Right renal pelvis (tissue), 4 donors: Measurements from ENCODE around the gene DIDO1. TPM values are rescaled to one million over a fixed set of nuclear protein-coding genes. Genes with fewer than 3 reads are reported as not detected.

ENCODE experiments used
- DNase-seq, 4 donors: peaks; one replicate each; pipeline ENCODE4 v3.0.0-alpha.2; 2013; ENCODE audit warnings: low read depth in 4 of 4, low spot score in 3 of 4, missing footprints in 1 of 4
- polyA plus RNA-seq, 4 donors: library from polyadenylated mRNA; unstranded; fragments of 120-200 nt; gene quantifications; one replicate each; pipeline ENCODE4 v1.2.1, GENCODE V29; 2013; ENCODE audit not compliant: insufficient read length in 4 of 4

DIDO1 gene
- polyA plus RNA-seq, 4 donors = 52.3 to 61.3 (median 59.1) TPM

DNA sequence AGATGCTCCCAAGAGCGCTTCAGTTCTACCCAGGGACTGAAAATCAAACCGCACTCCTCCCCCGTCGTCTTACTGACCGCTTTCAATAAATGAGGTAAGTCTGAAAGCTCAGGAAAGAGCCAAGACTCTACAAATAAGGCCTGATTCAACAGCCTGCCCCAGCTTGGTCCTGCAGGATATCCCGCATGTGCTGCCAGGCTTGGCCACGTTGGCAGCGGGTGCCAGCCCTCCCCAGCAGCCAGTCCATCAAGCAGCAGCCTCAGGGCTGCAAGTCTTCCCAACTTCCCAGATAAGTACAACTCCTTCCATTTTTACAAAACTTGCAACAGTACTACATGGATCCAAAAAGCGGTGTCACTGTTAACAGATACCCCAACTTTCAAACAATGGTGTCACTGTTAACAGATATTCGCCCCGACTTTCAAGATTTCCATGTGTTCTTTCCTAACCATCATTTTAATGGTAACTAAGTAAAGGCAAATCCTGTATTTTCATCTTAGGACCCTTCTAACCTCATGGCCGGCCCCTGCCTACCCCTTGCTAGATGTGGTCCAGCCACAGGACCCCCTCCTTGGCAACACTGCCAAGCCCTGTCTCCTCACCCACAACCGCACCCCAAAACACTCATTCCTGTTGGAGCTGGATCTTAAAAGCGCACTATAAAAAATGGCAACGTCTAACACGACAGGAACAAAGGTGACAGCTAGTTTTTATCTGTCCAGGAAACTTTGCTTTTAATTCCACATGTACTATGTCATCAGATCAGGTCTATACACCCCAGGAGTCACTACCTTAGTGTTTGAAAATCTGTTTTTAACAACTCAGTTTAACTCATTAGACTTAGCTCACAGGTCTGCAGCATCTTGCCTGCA, 28.0 kb downstream of the DIDO1 start:
- no peak for DNase-seq

DNA sequence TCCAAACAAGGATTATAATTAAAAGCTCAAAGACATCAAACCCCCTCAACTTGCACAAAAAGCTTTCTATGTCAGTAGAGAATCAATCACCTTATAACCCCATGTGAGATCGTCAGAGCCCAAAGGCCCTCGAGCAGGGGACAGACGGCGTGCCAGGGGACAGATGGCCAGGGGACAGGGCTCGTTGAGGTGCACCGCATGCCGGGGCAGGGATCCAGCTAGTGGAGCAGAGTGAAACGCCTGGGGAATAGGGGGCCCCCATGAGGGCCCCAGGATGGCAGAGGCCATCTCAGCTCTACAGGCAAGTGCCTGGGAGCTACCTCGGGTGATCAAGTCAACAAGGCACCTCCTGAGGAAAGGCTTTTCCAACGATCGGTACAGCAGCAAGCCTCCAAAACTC, 28.6 kb downstream of the DIDO1 start:
- DNase-seq = no peak

DNA sequence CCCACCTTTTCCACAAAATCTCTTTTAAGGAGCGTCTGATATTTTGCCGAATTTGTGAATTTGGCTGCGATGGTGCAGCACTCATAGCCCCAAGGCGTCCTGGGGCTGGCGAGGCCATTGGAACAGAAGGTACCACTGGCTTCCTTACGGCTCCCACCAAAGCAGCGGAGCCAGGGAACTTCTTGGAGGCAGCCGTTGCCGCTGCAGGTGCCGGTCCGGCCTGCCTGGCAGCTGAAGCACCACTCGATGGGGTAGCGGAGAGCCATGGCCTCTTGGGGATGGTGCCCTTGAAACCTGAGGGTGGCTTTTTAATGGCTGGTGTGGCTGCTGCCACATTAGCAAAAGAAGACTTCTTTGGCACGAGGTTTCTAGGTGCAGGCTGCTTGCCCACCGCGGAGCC, 29.8 kb downstream of the DIDO1 start:
- no peak for DNase-seq

DNA sequence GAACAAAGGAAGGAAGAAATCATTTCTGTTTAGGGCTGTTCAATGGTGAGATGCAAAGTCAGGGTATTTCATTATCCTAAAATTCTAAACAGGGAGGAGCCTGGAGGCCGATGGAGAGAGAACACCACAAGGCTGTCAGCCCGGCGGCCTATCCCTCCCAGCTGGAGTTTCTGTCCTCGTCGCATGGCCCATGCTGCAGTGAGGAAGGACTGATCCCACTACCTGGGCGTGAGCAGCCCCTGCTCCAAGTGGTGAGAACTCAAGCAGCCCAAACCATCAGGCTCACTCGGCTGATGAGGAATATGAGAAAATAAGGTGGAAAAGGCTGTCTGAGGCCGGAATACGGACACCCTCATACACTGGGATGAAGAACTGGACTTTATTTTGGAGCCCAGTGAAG, 30.8 kb downstream of the DIDO1 start:
- DNase-seq = no peak

DNA sequence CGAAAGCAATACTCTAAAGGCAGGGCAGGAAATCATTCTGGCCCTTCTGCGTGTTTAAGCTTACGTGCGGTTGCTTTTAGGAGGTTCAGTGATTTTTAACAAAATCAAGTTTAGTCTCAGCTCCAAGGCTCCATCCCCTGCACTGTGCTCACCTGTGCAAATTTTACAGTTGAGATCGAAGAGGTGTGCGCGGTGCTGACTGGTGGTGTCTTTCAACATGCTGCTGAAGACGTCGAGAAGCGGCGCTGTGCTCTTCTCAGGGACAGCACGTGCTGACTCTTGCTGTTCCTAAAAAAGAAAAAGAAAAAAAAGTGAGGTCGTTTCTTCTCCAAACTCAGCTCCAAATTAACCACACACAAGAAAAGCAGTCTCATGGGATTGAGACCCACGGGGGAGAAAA, 32.0 kb downstream of the DIDO1 start:
- no peak for DNase-seq

DNA sequence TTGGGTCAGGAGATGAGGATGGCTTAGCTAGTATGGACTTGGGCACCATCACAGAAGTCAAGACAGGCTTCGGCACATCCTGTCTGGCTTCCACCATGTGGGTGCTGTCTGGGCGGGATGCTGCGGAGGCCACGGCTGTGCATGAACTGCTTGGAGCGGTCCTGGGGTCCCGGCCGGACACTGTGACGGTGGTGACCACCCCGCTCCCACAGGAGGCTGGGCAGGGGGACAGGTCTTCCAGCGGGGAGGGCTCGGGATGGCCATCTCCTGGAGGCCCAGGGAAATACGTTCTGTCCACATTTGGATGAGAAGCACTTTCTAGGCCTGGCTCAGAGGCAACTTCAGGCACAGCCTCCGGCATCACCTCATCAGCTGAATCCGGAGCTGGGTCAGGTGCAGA, 32.6 kb downstream of the DIDO1 start:
- DNase-seq = no peak

DNA sequence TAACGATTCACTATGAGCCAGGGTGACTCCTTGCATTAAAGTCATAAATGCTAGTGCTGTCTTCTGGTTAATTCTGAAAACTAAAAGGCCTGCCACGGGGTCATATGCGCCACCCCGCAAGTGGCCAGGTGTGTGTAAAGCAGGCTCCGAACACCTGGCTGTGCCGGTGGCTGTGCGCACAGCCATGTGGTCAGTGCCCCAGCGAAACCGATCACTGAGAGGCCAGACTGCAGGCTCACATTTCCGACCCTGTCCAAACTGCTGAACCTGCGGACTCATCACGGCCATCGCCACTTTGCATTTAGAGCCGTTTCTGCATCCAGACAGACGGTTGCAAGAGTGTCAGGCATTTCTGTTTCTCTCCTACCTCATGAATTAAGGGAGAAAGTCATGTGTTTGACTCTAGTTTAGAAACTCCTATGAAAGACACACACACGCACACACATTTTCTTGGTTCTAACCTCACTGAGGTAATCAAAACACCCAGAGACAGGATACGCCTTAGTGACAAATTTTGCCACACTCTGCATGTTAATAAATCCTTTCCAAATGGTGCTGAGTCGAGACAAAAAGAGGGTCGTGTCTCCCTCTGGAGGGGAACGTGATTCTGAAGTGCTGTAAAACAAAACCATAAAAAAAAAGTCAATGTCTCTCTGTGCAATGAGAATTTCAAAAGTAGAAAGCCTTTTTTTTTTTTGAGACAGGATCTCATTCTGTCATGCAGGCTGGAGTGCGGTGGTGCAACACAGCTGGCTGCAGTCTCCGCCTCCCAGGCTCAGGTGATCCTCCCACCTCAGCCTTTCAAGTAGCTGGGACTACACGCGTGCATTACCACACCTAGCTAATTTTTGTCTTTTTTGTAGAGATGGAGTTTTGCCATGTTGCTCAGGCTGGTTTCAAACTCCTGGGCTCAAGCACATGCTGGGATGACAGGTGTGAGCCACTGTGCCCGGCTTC, 33.7 kb downstream of the DIDO1 start:
- no peak for DNase-seq

DNA sequence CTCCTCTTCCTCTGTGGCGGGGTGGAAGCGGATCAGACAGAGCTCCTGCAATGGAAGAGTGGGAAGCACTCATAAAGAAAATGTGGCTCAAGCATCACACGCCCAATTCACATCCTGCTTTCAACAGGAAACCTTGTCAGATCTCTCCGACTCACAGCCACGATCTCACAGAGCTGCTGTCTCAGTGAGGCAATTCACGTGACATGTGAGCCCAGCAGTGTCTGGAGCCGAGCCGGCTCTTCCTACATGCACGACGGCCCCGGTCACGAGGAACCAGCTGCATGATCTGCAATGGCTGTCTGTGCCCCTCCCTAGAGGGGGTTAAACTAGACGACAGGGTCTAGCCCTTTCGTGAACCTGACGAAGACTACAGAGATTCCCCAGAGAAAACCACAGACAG, 35.2 kb downstream of the DIDO1 start:
- DNase-seq = no peak

DNA sequence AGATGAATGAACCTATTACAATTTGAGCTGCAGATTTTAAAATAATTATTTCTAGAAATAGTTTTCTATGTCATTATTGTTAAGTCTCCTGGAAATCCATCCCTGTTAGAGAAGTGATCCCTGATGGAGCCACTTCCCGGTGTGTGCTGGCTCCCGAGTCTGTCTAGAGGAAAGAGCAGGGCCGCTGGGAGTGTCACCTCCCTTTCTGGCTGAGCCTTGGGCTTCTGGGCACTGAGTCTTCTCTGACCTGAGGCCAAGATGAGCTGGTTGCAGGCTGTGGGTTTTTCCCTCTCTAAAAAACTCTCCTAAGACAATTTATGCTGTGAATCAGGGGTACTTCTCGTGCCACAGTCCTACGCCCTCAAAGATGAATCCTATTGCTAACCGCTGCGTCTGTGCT, 35.9 kb downstream of the DIDO1 start:
- DNase-seq = no peak

DNA sequence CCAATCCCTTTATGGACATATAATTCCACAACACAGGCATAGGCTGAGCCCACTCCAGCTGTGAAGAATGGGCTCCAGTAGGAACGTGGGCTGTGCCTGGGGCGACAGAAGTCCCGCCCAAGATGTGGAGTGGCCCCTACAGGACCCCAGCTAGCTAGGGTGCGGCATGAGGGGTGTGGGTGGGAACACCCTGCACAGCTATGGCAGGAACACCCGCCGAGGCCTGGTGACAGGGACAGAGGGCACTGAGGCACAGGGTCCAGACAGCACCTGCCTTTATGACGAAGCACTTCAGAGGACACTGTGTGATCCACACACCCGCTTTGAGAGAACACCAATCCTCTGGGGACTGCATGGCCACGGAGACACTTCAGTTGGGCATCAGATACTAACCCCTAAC, 36.4 kb downstream of the DIDO1 start:
- DNase-seq = no peak

DNA sequence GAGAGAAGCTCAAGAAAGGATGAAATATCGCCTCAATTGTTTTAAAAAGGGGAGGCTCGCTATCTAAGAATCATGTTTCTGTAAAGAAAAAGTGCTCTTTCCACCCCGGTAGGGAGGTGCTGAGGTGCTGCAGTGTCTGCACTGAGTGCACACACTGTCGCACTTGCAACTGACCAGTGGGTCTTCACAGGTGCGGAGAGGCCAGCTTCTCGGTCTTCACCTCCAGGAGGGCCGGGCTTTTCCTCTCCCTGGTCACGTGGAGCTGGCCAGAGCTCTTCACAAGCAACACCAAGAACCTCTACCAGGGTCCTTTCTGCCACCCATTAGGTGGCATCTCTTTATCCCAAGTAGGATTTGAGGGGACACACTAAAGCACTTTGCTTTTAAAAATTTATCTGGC, 36.9 kb downstream of the DIDO1 start:
- DNase-seq = no peak

DNA sequence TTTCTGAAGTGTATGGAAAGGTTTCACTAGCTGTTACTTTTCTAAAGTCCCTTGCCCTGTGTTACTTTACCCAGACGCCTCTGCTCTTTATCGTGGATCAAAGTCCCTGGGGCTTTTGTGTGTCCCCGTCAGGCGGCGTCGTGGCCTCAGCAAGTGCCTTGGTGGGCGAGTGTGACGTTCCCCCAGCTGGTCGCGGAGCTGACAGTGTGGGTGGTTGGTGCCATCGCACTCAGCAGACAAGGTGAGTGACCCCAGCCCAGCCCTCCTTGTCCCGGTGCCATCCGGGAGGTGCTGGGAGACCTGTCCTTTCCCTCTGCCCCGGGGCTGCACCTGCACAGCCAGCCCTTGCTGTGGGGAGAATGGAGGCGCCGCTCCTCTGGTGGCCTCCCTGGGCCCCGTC, 37.4 kb downstream of the DIDO1 start:
- no peak for DNase-seq

DNA sequence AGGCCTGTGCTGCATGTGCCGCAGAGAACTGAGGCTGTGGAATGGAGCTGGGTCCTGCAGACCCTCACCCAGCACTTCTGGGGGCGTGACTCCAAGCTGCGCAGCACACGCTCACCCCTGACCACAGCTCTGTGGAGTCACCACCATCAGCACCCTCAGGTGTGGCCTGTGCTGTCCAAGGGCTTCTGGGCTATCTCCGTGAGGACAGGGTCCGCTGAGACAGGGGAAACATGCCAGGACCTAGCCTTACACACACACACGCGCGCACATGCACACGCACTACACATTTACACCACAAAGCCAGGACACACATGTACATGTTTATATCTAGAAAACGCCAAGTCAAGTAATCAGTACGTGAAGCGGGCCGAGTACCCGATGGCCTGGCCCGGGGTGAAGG, 37.9 kb downstream of the DIDO1 start:
- no peak for DNase-seq

DNA sequence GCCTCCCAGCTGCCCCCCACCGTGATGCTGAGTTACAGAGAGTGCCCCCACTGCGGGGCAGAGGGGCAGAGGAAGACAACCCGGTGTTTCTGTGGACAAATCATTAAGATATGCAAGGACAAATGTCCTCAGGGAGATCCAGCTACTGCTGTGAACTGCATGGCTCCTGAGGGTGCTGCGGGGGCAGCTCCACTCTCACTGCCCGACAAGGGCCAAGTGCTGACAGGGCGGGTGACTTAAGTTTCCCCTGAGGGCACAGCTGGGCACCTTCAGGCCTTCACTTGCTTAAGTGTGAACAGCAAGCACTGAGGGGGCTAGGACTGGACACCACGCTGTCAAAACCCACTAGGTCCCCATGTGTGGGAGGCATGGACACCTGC, 38.5 kb downstream of the DIDO1 start:
- DNase-seq = no peak

DNA sequence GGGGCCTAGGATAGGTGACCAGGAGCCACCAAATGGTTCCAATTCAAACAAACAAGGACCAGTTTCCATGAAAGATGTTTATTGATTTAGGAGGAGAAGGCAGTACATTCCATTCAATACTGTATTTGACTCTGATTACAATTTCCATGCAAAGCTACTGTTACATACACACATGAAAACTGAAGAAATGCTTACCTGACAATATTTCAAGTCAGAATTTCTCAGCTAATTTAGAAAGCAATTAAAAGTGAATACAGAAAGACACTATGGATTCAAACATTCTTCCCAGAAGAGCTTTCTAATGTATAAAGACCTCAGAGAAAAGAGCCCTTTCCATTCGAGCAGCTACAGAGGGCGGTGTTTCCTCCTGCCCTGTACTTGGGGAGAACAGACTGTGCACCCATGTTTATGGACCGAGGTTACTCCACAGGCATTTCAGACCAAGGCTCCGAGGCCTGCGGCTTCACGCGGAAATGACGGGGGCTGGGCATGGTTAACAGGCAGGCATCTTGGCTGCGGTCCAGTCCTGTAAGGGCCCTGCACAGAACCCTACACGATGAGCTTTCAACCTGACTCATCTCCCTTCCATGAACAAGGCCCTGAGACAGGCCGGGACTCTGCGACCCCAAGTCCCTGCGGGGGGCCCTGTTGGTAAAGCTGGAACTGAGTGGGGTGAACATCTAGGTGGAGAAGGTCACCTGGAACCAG, 39.0 kb downstream of the DIDO1 start:
- no peak for DNase-seq

DNA sequence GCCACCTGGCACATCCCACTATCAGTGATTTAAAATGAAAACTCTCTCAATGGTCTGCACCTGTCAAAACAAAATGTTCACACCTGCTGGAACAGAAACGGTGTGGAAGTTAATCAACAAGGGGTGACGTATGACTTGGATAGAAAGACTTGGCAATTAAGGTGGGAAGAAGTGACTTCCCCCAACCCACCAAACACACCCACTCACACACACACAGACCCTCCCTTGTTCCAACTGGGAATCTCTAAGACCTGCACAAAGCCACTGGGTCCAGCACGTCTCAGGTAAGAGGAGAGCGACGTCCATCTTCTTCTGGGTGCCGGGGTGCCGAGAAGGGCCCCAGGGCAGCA, 39.6 kb downstream of the DIDO1 start:
- no peak for DNase-seq

DNA sequence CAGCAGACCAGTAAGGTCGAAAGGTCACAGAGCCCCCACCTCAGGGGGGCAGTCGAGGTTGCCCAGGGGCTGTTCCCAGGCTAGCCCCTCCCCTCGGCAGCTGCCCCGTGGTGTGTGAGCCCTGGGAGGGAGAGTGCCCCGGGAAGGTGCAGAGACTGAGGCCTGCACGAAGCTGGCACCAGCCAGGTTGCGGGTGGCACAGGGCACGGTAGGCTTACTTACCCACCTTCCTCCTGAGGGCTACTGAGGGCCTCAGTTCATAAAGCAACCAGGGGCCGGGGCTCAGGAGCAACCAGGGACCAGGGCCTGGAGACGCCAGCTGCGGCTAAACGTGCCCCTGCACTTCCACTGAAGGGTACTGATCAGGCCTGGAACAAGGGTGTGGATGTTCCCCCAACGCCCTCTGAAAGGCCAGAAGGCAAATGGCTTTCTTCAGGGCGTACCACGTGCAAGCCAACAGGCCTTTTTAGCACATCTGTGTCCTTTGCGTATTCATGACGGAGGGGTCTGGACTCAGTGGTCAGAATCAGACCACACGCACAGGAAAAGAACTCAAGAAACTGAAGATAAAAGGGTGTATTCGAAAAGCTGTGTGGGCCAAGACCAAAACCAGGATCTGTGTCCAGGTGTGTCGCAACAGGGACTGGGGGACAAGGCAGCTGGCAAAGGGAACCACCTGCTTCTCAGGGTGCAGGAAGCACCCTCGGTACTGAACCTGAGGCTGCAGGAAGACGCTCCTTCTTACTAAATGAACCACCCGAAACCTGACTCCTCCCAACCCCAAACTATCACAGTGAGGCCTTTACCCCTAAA, 40.2 kb downstream of the DIDO1 start:
- no peak for DNase-seq

DNA sequence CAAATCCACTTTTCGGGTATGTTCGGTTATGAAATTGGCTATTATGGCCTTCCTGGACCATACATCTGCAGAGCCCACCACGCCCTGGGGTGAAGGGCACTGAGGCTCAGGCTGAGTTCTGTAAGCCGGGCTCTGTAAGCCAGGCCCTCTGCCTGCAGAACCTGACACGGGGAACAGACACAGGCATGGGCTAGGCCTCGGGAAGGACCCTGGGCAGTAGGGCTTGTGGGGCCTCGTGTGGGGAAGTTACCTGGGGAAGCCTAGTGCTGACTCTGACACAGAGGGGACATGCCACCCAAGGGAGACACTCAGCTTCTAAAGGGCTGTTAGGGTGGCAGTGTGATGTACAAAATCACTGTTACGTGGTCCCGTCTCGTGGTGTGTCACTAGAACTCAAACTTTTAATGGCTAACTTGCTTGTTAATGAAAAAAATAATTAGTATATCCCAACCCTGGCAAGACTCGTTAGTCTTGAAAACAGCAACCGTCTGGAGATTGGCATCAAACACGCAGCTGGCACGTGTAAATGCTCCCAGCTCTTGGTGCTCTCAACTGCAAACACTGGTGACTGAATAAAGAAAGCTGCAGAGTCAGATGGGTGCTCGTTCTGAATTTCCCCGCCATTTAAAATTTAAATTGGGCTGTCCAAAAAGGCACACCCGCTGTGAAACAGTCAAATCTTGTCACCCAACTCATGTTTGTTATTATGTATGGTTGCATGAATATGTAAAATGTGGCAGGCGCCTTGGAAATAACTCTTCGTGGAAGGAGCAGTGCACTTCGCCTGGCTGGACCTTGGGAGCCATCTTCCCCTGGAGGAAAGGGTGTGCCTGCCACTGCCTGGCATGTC, 41.0 kb downstream of the DIDO1 start:
- no peak for DNase-seq

DNA sequence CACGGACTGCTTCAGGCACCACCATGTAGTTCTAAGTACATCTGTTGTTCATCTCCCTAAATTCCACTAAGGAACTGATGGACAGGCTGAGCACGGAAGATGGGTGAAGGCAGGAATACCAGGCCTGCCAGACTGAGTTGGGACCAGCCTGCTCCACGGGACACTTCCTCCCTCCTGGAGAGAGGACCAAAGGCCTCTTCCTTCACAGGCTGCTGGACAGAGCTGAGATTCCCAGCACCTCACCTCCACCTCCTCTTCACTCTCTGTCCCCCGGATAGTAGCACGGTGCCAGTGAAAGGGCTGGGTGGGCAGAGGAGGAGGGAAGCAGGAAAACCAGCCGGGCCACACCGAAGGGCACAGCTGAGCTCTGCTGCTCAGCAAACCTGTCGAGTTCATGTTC, 41.7 kb downstream of the DIDO1 start:
- no peak for DNase-seq

DNA sequence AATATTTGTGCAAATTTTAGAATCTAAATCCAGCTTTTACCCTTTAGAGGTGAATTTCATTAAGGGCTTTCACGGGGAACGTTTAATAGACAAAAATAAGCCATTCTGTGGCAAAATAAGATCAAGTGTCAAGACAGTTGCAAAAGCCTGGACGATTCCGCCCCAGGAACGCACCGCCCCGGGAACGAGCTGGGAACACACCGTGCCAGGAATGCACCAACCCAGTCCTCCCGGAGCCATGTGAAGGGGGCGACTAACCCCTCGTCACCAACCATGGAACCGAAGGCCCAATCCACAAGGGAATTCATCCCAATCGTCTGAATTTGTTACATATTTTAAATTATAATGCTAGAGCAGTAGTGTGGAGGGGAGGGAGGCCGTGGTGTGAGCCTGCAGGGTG, 43.9 kb downstream of the DIDO1 start:
- no peak for DNase-seq
